Neural progenitor cell (in vitro differentiated cells): ENCODE measurements around the gene DTNB. TPM values are rescaled to one million over a fixed set of nuclear protein-coding genes. Genes with fewer than 3 reads are reported as not detected.
A peak's percentile ranks its signal among the peaks of the same experiment; 100 is the strongest.

Source experiments
- DNase-seq: peaks from one replicate; pipeline ENCODE4 v3.0.0-alpha.2; 2016; ENCODE audit warnings: low spot score
- H2AFZ ChIP-seq: fragments of 200-600 bp; sonication (generic); replicated peaks from 2 replicates; pipeline ENCODE4 v1.6.1; 2016; ENCODE audit warnings: antibody characterized with exemption
- H3F3A ChIP-seq: fragments of 200-600 bp; sonication (generic); 2 replicates; pipeline ENCODE4 v1.6.1; 2016; ENCODE audit warnings: antibody characterized with exemption, low read depth
- H3K27ac ChIP-seq: fragments of 200-600 bp; sonication (generic); 2 replicates; pipeline ENCODE4 v1.5.1; 2016; ENCODE audit warnings: mild to moderate bottlenecking
- H3K27me3 ChIP-seq: fragments of 200-600 bp; sonication (generic); 2 replicates; pipeline ENCODE4 v1.6.1; 2016; ENCODE audit warnings: mild to moderate bottlenecking, moderate library complexity
- H3K36me3 ChIP-seq: fragments of 200-600 bp; sonication (generic); 2 replicates; pipeline ENCODE4 v1.5.1; 2016
- H3K4me1 ChIP-seq: fragments of 200-600 bp; sonication (generic); 2 replicates; pipeline ENCODE4 v1.6.1; 2016; ENCODE audit warnings: mixed run types
- H3K4me2 ChIP-seq: fragments of 200-600 bp; sonication (generic); 2 replicates; pipeline ENCODE4 v1.6.1; 2016
- H3K4me3 ChIP-seq: fragments of 200-600 bp; sonication (generic); 2 replicates; pipeline ENCODE4 v1.5.1; 2016
- H3K79me2 ChIP-seq: fragments of 200-600 bp; sonication (generic); 2 replicates; pipeline ENCODE4 v1.6.1; 2016; ENCODE audit warnings: low read depth
- H3K9ac ChIP-seq: fragments of 200-600 bp; sonication (generic); 2 replicates; pipeline ENCODE4 v1.6.1; 2016
- H3K9me3 ChIP-seq: fragments of 200-600 bp; sonication (generic); 2 replicates; pipeline ENCODE4 v1.5.1; 2016; ENCODE audit warnings: low read depth
- H4K20me1 ChIP-seq: fragments of 200-600 bp; sonication (generic); 2 replicates; pipeline ENCODE4 v1.6.1; 2016; ENCODE audit warnings: low read depth
- H3K27ac Mint-ChIP-seq: 3 replicates; pipeline ENCODE4 v1.8.0; 2021; ENCODE audit warnings: mixed read lengths
- H3K27me3 Mint-ChIP-seq: 2 replicates; pipeline ENCODE4 v1.8.0; 2022; ENCODE audit warnings: low read depth, mild to moderate bottlenecking, inconsistent platforms, moderate library complexity, mixed read lengths; ENCODE audit not compliant: insufficient read depth
- H3K36me3 Mint-ChIP-seq: 3 replicates; pipeline ENCODE4 v1.8.0; 2021; ENCODE audit warnings: mixed read lengths
- H3K4me1 Mint-ChIP-seq: 3 replicates; pipeline ENCODE4 v1.8.0; 2021; ENCODE audit warnings: mixed read lengths
- H3K4me3 Mint-ChIP-seq: 3 replicates; pipeline ENCODE4 v1.8.0; 2021; ENCODE audit warnings: mild to moderate bottlenecking, moderate library complexity, mixed read lengths
- H3K9me3 Mint-ChIP-seq: 3 replicates; pipeline ENCODE4 v1.8.0; 2020; ENCODE audit warnings: mixed read lengths
- EZH2 ChIP-seq: fragments of 200-600 bp; sonication (generic); IDR thresholded peaks from 2 replicates; pipeline ENCODE4 v1.6.1; 2017; ENCODE audit warnings: antibody characterized with exemption, mild to moderate bottlenecking, moderate library complexity
- EZH2phosphoT487 ChIP-seq: fragments of 200-600 bp; sonication (generic); IDR thresholded peaks from 2 replicates; pipeline ENCODE4 v1.6.1; 2017; ENCODE audit warnings: antibody characterized with exemption
- total RNA-seq: library from RNA; depleted of rRNA; stranded (reverse); fragments of >200 nt; gene quantifications from 2 replicates; pipeline ENCODE4 v1.2.3, GENCODE V29; 2015; ENCODE audit warnings: low replicate concordance
- TF ChIP-seq, protein P1 (sequence below): fragments of 200-600 bp; sonication (generic); IDR thresholded peaks from 2 replicates; pipeline ENCODE4 v1.5.1; 2017; ENCODE audit warnings: antibody characterized with exemption, mild to moderate bottlenecking

DTNB gene
- total RNA-seq, 1 donor from 2014 or later: 27.1 TPM

DNA sequence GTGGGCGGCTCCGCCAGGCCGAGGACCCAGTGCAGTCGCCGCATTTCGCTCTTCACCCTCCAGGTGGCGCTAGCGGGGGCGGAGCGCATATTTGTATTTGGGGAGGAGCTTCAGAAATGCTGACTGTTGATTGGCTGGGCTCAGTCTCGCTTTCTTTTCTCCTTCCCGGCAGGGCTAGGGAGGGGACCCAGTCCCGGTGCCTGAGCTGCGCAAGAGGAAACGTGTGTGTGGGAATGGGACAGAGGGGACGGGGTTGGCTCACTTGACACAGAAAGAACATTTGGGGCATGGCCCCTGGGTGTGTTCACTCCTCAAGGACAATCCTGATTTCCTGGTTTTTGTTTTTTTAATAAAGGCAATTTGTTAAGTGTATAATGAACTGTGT is 311.3 kb downstream of the DTNB start:
- DNase-seq: peak; percentile 93
- TF ChIP-seq, protein P1, sequence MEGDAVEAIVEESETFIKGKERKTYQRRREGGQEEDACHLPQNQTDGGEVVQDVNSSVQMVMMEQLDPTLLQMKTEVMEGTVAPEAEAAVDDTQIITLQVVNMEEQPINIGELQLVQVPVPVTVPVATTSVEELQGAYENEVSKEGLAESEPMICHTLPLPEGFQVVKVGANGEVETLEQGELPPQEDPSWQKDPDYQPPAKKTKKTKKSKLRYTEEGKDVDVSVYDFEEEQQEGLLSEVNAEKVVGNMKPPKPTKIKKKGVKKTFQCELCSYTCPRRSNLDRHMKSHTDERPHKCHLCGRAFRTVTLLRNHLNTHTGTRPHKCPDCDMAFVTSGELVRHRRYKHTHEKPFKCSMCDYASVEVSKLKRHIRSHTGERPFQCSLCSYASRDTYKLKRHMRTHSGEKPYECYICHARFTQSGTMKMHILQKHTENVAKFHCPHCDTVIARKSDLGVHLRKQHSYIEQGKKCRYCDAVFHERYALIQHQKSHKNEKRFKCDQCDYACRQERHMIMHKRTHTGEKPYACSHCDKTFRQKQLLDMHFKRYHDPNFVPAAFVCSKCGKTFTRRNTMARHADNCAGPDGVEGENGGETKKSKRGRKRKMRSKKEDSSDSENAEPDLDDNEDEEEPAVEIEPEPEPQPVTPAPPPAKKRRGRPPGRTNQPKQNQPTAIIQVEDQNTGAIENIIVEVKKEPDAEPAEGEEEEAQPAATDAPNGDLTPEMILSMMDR: peak; percentile 99
- TF ChIP-seq EZH2: peak; percentile 9
- TF ChIP-seq EZH2phosphoT487: no peak
- H3K9ac ChIP-seq: no peak overlapping the region
- H4K20me1 ChIP-seq: no peaks in the 10 kb centered on the region
- Mint-ChIP-seq H3K4me1 (peaks cover 14% of the 10 kb centered on the region), H3K36me3 (peaks cover 2% of the 10 kb centered on the region), H3K27ac (peak overlapping the region; percentile 27), H3K4me3 (no peak overlapping the region), H3K9me3 (no peaks in the 10 kb centered on the region), H3K27me3 (peaks cover 17% of the 10 kb centered on the region)
- H3K79me2 ChIP-seq: no peaks in the 10 kb centered on the region
- H3K9me3 ChIP-seq: no peaks in the 10 kb centered on the region
- H3K4me1 ChIP-seq: peaks cover 13% of the 10 kb centered on the region
- no peaks in the 10 kb centered on the region for H3F3A ChIP-seq
- peaks cover 61% of the 10 kb centered on the region for H3K27me3 ChIP-seq
- H3K4me3 ChIP-seq: no peak overlapping the region
- H3K36me3 ChIP-seq: no peaks in the 10 kb centered on the region
- H3K4me2 ChIP-seq: peak overlapping the region; percentile 67
- H3K27ac ChIP-seq: no peak overlapping the region
- no peak overlapping the region for H2AFZ ChIP-seq

DNA sequence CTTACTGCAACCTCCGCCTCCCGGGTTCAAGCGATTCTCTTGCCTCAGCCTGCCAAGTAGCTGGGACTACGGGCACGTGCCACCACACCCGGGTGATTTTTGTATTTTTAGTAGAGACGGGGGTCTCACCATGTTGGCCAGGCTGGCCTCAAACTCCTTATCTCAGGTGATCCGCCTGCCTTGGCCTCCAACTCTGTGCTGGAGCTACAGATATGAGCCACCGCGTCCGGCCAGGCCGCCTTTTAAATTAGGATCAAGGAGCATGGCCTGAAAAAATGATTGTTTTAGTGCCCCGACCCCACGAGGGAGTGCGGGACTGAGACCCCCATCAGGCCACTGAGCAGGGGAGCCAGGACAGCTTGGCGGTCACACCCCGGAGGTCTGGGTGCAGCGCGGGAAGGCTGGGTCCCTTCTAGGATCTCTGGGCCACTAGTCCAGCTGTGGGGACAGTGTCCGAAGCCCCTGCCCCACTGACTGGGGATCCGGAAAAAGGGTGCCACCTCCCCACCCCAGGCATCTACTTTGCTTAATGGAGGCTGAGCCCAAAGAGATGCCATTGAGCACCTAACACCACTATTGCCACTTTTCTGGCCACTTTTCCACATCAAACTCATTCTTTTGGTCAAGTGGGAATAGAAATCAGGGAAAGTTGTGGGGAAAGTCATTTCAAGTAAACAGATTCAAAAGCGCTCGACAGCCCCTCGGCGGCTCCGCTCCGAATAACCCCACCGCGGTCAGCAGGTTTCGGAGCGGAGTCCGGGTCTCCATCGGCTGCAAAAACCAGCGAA is 311.9 kb downstream of the DTNB start:
- Histone ChIP-seq H3K4me3 (peak overlapping the region; percentile 14), H3K4me1 (peaks cover 13% of the 10 kb centered on the region), H3K9me3 (no peaks in the 10 kb centered on the region), H3K27me3 (peaks cover 61% of the 10 kb centered on the region), H3K36me3 (no peaks in the 10 kb centered on the region), H3F3A (no peaks in the 10 kb centered on the region), H3K9ac (no peak overlapping the region), H3K79me2 (no peaks in the 10 kb centered on the region), H4K20me1 (no peaks in the 10 kb centered on the region), H3K27ac (no peak overlapping the region), H3K4me2 (peak overlapping the region; percentile 67), H2AFZ (peak overlapping the region; percentile 51)
- TF ChIP-seq EZH2phosphoT487: no peak
- TF ChIP-seq EZH2: peak; percentile 31
- TF ChIP-seq, protein P1: no peak
- DNase-seq: no peak
- no peak overlapping the region for H3K27ac Mint-ChIP-seq
- peaks cover 17% of the 10 kb centered on the region for H3K27me3 Mint-ChIP-seq
- peaks cover 3% of the 10 kb centered on the region for H3K9me3 Mint-ChIP-seq
- H3K36me3 Mint-ChIP-seq: peaks cover 2% of the 10 kb centered on the region
- H3K4me1 Mint-ChIP-seq: peaks cover 14% of the 10 kb centered on the region
- H3K4me3 Mint-ChIP-seq: peak overlapping the region; percentile 24

DNA sequence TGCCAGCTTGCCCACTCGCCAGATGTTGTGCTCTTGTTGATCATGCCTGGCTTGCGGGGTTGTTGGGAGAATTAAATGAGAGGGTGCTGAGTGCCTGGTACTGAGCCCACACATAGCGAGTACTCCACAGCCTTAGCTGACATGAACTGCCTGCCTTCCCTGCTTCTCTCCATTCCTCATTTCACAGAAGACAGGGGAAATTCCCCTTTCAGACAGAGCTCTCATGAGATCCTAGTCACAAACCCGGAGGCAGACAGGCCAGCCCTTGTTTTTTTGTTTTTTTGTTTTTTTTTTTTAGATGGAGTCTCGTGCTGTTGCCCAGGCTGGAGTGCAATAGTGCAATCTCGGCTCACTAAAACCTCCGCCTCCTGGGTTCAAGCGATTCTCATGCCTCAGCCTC is 314.5 kb downstream of the DTNB start:
- no peak overlapping the region for H3K4me2 ChIP-seq
- Mint-ChIP-seq H3K4me3 (no peak overlapping the region), H3K4me1 (peaks cover 25% of the 10 kb centered on the region), H3K27ac (no peak overlapping the region), H3K36me3 (peaks cover 2% of the 10 kb centered on the region), H3K27me3 (peaks cover 15% of the 10 kb centered on the region), H3K9me3 (peaks cover 9% of the 10 kb centered on the region)
- H3F3A ChIP-seq: no peaks in the 10 kb centered on the region
- no peaks in the 10 kb centered on the region for H4K20me1 ChIP-seq
- DNase-seq: no peak
- H3K4me3 ChIP-seq: no peak overlapping the region
- H3K9me3 ChIP-seq: no peaks in the 10 kb centered on the region
- H3K4me1 ChIP-seq: peaks cover 13% of the 10 kb centered on the region
- H3K79me2 ChIP-seq: no peaks in the 10 kb centered on the region
- peaks cover 43% of the 10 kb centered on the region for H3K27me3 ChIP-seq
- no peak overlapping the region for H3K27ac ChIP-seq
- H3K9ac ChIP-seq: no peak overlapping the region
- TF ChIP-seq EZH2phosphoT487: no peak
- TF ChIP-seq EZH2: no peak
- TF ChIP-seq, protein P1: no peak
- no peaks in the 10 kb centered on the region for H3K36me3 ChIP-seq
- no peak overlapping the region for H2AFZ ChIP-seq
